ENCODE measurements around the gene SIGLEC6. TPM values are rescaled to one million over a fixed set of nuclear protein-coding genes. Genes with fewer than 3 reads are reported as not detected.

SIGLEC6 gene
- total RNA-seq (not detected in 2 replicates), polyA plus RNA-seq (not detected in 2 replicates)

- Histone ChIP-seq H3K4me2 (no peak within 1 kb of the TSS), H3K79me2 (no peaks in the 10 kb centered on the region), H3K27ac (no peak within 1 kb of the TSS), H2AFZ (no peak within 1 kb of the TSS), H3K27me3 (no peaks in the 10 kb centered on the region), H3K4me1 (ENCODE audit: insufficient read depth) (no peaks in the 10 kb centered on the region), H3K9me2 (replicated peaks; ENCODE audit: insufficient read depth) (no peaks in the 10 kb centered on the region), H3K4me3 (no peak within 1 kb of the TSS), H4K20me1 (ENCODE audit: insufficient read depth, poor library complexity, severe bottlenecking) (no peaks in the 10 kb centered on the region), H3K36me3 (replicated peaks; ENCODE audit: insufficient read depth, low read depth) (no peaks in the 10 kb centered on the region), H3K9me3 (ENCODE audit: low read depth) (no peaks in the 10 kb centered on the region)
- WGBS (ENCODE audit: low lambda C conversion rate, missing lambda C conversion rate): 75% methylated on average over 21 of the region's 25 CpGs
- TF ChIP-seq EZH2 (IDR thresholded peaks at IDR 0.05; ENCODE audit: borderline replicate concordance): no peak
- TF ChIP-seq CTCF (IDR thresholded peaks at IDR 0.05; ENCODE audit: poor library complexity): no peak
- TF ChIP-seq EZH2phosphoT487 (IDR thresholded peaks at IDR 0.05; ENCODE audit: low read depth, severe bottlenecking, unreplicated experiment): no peak
- no peak for DNase-seq (ENCODE audit: low spot score)
Observed at GRCh38 chr19:51531349-51532315, at the start of gene SIGLEC6. Gene SIGLEC6, minus strand, starts transcription at chr19:51531670. Its CDS starts 22 bp downstream, at chr19:51531648.

DNA sequence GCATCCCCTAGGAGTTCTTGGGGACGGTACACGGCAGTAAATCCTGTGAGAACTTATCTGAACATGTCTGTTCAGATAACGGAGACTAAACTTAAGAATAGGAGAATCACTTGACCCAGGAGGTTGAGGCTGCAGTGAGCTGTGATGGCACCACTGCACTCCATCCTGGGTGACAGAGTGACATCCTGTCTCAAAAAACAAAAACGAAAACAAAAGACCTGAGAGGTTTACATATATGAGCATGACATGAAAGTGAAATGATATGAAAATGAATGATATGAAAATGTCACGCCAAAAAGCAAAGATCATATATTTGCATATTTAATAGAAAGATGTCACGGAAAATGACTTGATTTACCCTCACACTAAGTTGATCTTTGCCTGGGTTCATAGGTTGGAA lies 45.4 kb upstream of the SIGLEC6 start:
- WGBS (ENCODE audit: low lambda C conversion rate, missing lambda C conversion rate): 90% methylated on average over 6 of the region's 6 CpGs
- Histone ChIP-seq H2AFZ (no peak overlapping the region), H3K4me3 (no peak overlapping the region), H3K9me2 (replicated peaks; ENCODE audit: insufficient read depth) (no peaks in the 10 kb centered on the region), H3K27me3 (no peaks in the 10 kb centered on the region), H3K9me3 (ENCODE audit: low read depth) (no peaks in the 10 kb centered on the region), H4K20me1 (ENCODE audit: insufficient read depth, poor library complexity, severe bottlenecking) (no peaks in the 10 kb centered on the region), H3K79me2 (peaks cover 7% of the 10 kb centered on the region), H3K4me2 (no peak overlapping the region), H3K4me1 (ENCODE audit: insufficient read depth) (no peaks in the 10 kb centered on the region), H3K27ac (no peak overlapping the region), H3K36me3 (replicated peaks; ENCODE audit: insufficient read depth, low read depth) (peaks cover 3% of the 10 kb centered on the region)
- TF ChIP-seq CTCF (IDR thresholded peaks at IDR 0.05; ENCODE audit: poor library complexity): no peak
- no peak for TF ChIP-seq EZH2phosphoT487 (IDR thresholded peaks at IDR 0.05; ENCODE audit: low read depth, severe bottlenecking, unreplicated experiment)
- TF ChIP-seq EZH2 (IDR thresholded peaks at IDR 0.05; ENCODE audit: borderline replicate concordance): no peak
- no peak for DNase-seq (ENCODE audit: low spot score)

GRCh38 chr19:51573331-51573730 lies 41.9 kb upstream of the SIGLEC6 start:
- no peaks in the 10 kb centered on the region for H4K20me1 ChIP-seq (ENCODE audit: insufficient read depth, poor library complexity, severe bottlenecking)
- no peak for DNase-seq (ENCODE audit: low spot score)
- TF ChIP-seq EZH2 (IDR thresholded peaks at IDR 0.05; ENCODE audit: borderline replicate concordance): no peak
- TF ChIP-seq EZH2phosphoT487 (IDR thresholded peaks at IDR 0.05; ENCODE audit: low read depth, severe bottlenecking, unreplicated experiment): no peak
- TF ChIP-seq CTCF (IDR thresholded peaks at IDR 0.05; ENCODE audit: poor library complexity): no peak
- no peak overlapping the region for H3K27ac ChIP-seq
- no peaks in the 10 kb centered on the region for H3K9me2 ChIP-seq (replicated peaks; ENCODE audit: insufficient read depth)
- H3K4me2 ChIP-seq: no peak overlapping the region
- no peak overlapping the region for H2AFZ ChIP-seq
- no peaks in the 10 kb centered on the region for H3K4me1 ChIP-seq (ENCODE audit: insufficient read depth)
- 90% methylated on average over 3 of the region's 3 CpGs for WGBS (ENCODE audit: low lambda C conversion rate, missing lambda C conversion rate)
- H3K9me3 ChIP-seq (ENCODE audit: low read depth): no peaks in the 10 kb centered on the region
- H3K4me3 ChIP-seq: no peak overlapping the region
- H3K79me2 ChIP-seq: peaks cover 10% of the 10 kb centered on the region
- peaks cover 3% of the 10 kb centered on the region for H3K36me3 ChIP-seq (replicated peaks; ENCODE audit: insufficient read depth, low read depth)
- no peaks in the 10 kb centered on the region for H3K27me3 ChIP-seq
